ENCODE data around the gene MUC5B. TPM values are rescaled to one million over a fixed set of nuclear protein-coding genes. Genes with fewer than 3 reads are reported as not detected.

MUC5B gene
- total RNA-seq, 1 experiment from 2014 or later: 24.3 TPM

- TF ChIP-seq EZH2phosphoT487 (IDR thresholded peaks at IDR 0.05; ENCODE audit: borderline replicate concordance, low read length) (no peak), EZH2 (IDR thresholded peaks at IDR 0.05; ENCODE audit: low read length, unreplicated experiment) (no peak), CTCF (conservative IDR thresholded peaks at IDR 0.05; ENCODE audit: low read depth, low read length) (no peak)
- Histone ChIP-seq H3K4me1 (ENCODE audit: insufficient read depth, low read length) (no peaks in the 10 kb centered on the region), H3K79me2 (ENCODE audit: low read length) (no peaks in the 10 kb centered on the region), H3K9me2 (replicated peaks; ENCODE audit: low read length) (no peaks in the 10 kb centered on the region), H3K36me3 (ENCODE audit: low read depth, low read length) (no peaks in the 10 kb centered on the region), H3K9me3 (ENCODE audit: low read length) (no peaks in the 10 kb centered on the region), H3K4me3 (ENCODE audit: low read length) (no peak overlapping the region), H3K27ac (ENCODE audit: low read length) (no peak overlapping the region), H3K27me3 (ENCODE audit: low read length) (no peaks in the 10 kb centered on the region), H4K20me1 (ENCODE audit: low read length) (no peaks in the 10 kb centered on the region), H3K9ac (ENCODE audit: low read length) (no peak overlapping the region), H3F3A (ENCODE audit: low read length, unreplicated experiment) (no peaks in the 10 kb centered on the region), H3K4me2 (ENCODE audit: low read length) (no peak overlapping the region), H2AFZ (ENCODE audit: low read length) (no peak overlapping the region)
- no TSS peak for BruUV-seq (replicated peaks)
- CTCF ChIA-PET: no interaction called here
- intact Hi-C loops (cut with micrococcal nuclease): no loop called here
- POLR2A ChIA-PET (ENCODE audit: unreplicated experiment): no interaction called here
- DNase-seq (no peak), ATAC-seq (no peak)
These were observed 12.5 kb downstream of the MUC5B start for GRCh38 chr11:1235306-1235900.

DNA sequence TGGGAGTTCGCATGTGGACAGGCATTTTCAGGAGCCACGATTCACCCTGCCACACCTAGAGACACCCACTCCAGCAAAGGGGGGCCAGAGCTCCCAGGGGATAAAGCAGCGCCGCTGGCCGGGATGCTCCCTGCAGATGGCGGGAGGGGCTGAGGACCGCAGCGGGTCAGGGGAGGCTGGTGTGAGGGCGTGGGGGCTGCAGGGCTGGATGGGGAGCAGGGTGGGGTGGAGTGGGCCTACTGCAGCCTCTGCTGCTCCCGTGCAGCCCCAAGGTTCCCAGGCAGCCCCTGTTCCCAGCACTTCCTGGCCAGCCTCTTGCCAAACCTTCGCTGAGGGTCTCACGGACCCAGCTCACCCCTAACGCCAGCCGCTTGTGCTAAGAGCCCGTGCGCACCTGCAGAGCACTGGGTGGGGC lies 13.0 kb downstream of the MUC5B start:
- no peaks in the 10 kb centered on the region for H3K27me3 ChIP-seq (ENCODE audit: low read length)
- H3K79me2 ChIP-seq (ENCODE audit: low read length): no peaks in the 10 kb centered on the region
- no peak overlapping the region for H3K27ac ChIP-seq (ENCODE audit: low read length)
- ChIA-PET POLR2A (ENCODE audit: unreplicated experiment) (no interaction called here), CTCF (no interaction called here)
- no peak overlapping the region for H3K4me2 ChIP-seq (ENCODE audit: low read length)
- H4K20me1 ChIP-seq (ENCODE audit: low read length): no peaks in the 10 kb centered on the region
- H3K4me1 ChIP-seq (ENCODE audit: insufficient read depth, low read length): no peaks in the 10 kb centered on the region
- H3K36me3 ChIP-seq (ENCODE audit: low read depth, low read length): no peaks in the 10 kb centered on the region
- intact Hi-C loops (cut with micrococcal nuclease): no loop called here
- H2AFZ ChIP-seq (ENCODE audit: low read length): no peak overlapping the region
- ATAC-seq: no peak
- BruUV-seq (replicated peaks): no TSS peak
- H3K9me3 ChIP-seq (ENCODE audit: low read length): no peaks in the 10 kb centered on the region
- H3F3A ChIP-seq (ENCODE audit: low read length, unreplicated experiment): no peaks in the 10 kb centered on the region
- H3K9me2 ChIP-seq (replicated peaks; ENCODE audit: low read length): no peaks in the 10 kb centered on the region
- TF ChIP-seq CTCF (conservative IDR thresholded peaks at IDR 0.05; ENCODE audit: low read depth, low read length) (no peak), EZH2 (IDR thresholded peaks at IDR 0.05; ENCODE audit: low read length, unreplicated experiment) (no peak), EZH2phosphoT487 (IDR thresholded peaks at IDR 0.05; ENCODE audit: borderline replicate concordance, low read length) (no peak)
- H3K9ac ChIP-seq (ENCODE audit: low read length): no peak overlapping the region
- no peak overlapping the region for H3K4me3 ChIP-seq (ENCODE audit: low read length)
- DNase-seq: no peak

DNA sequence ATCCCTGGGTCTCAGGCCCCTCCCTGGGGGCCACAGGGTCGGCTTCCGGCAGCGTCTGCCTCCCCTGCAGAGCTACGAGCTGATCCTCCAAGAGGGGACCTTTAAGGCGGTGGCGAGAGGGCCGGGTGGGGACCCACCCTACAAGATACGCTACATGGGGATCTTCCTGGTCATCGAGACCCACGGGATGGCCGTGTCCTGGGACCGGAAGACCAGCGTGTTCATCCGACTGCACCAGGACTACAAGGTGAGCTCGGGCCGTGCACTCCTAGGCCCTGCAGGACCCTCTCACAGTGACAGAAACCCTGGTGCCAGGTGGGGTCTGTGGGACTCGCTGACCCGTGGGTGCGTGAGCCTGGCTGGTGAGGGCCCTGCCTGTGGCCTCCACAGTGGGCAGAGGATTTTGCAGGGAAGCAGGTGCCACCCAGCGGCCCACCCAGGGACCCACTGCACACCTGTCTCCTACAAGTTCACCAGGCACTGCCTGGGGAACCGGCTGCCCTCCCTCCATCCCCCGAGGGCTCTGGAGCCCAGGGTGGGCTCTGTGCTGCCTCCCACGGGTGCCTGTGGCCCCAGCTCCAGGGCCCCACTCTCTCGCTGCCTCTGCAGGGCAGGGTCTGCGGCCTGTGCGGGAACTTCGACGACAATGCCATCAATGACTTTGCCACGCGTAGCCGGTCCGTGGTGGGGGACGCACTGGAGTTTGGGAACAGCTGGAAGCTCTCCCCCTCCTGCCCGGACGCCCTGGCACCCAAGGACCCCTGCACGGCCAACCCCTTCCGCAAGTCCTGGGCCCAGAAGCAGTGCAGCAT lies 13.7 kb downstream of the MUC5B start:
- H3K4me3 ChIP-seq (ENCODE audit: low read length): no peak overlapping the region
- H3K27ac ChIP-seq (ENCODE audit: low read length): no peak overlapping the region
- H3K27me3 ChIP-seq (ENCODE audit: low read length): no peaks in the 10 kb centered on the region
- ATAC-seq: no peak
- no peaks in the 10 kb centered on the region for H3K36me3 ChIP-seq (ENCODE audit: low read depth, low read length)
- POLR2A ChIA-PET (ENCODE audit: unreplicated experiment): no interaction called here
- H3K9ac ChIP-seq (ENCODE audit: low read length): no peak overlapping the region
- no TSS peak for BruUV-seq (replicated peaks)
- DNase-seq: no peak
- intact Hi-C loops (cut with micrococcal nuclease): no loop called here
- no peaks in the 10 kb centered on the region for H3F3A ChIP-seq (ENCODE audit: low read length, unreplicated experiment)
- no peaks in the 10 kb centered on the region for H3K9me2 ChIP-seq (replicated peaks; ENCODE audit: low read length)
- H2AFZ ChIP-seq (ENCODE audit: low read length): no peak overlapping the region
- TF ChIP-seq CTCF (conservative IDR thresholded peaks at IDR 0.05; ENCODE audit: low read depth, low read length): no peak
- no peak for TF ChIP-seq EZH2phosphoT487 (IDR thresholded peaks at IDR 0.05; ENCODE audit: borderline replicate concordance, low read length)
- TF ChIP-seq EZH2 (IDR thresholded peaks at IDR 0.05; ENCODE audit: low read length, unreplicated experiment): no peak
- CTCF ChIA-PET: no interaction called here
- H4K20me1 ChIP-seq (ENCODE audit: low read length): no peaks in the 10 kb centered on the region
- no peak overlapping the region for H3K4me2 ChIP-seq (ENCODE audit: low read length)
- no peaks in the 10 kb centered on the region for H3K4me1 ChIP-seq (ENCODE audit: insufficient read depth, low read length)
- no peaks in the 10 kb centered on the region for H3K79me2 ChIP-seq (ENCODE audit: low read length)
- H3K9me3 ChIP-seq (ENCODE audit: low read length): no peaks in the 10 kb centered on the region

Measured in PC-3 (cell line).